Measurements from ENCODE around the gene RBM38. TPM values are rescaled to one million over a fixed set of nuclear protein-coding genes. Genes with fewer than 3 reads are reported as not detected.
A peak's percentile ranks its signal among the peaks of the same experiment; 100 is the strongest.

RBM38 gene
- total and polyA plus RNA-seq, 9 of the 15 experiments (the other 6 are each of a cell fraction or from before 2014, with no cell fraction given) = 0.28 to 82.4 (median 33.2) TPM

DNA sequence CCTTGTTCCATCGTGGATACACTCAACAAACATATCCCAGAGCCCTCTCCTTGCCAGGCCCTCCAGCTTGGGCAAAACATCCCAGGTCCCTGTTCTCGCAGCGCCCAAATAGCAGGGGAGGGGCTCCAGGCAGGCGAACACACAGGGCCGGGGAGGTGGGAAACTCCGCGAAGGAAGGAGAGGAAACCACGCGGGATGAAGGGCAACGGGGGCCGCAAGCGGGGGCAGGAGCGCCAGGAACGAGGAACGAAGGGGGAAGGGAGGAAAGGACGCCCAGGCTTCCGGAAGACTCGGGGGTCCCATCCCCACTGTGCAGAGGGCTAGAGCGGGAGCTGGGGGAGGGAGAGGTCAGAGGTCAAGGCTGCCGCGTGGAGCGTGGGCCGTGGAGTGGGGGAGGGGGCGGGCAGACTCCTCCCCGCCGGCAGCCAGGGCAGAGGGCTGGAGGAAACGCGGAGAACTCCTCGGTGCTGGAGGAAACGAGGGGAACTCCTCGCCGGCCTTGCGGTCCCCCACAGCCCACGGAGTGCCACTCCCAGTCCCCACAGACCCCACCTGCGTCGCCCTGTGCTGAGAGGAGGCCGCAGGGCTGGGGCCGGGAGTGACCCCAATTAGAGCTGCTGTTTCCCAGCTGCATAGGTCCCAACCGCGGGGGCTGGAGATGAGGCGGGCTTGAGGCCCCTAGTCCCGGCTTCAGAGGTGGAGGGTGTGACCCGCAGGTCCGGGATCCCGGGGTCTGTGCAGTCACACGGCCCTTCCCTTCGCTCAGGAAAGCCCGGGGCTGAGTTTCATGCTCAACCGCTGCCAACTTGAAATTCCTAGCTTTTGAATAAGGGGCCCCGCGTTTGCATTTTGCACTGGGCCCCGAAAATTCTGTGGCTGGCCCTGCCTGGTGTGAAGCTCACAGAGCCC, 1.2 kb upstream of the RBM38 start (continued):
- no peak for TF ChIP-seq ZNF12 (CRISPR knock-in tag; IDR thresholded peaks at IDR 0.05)
- TF ChIP-seq, protein P1, sequence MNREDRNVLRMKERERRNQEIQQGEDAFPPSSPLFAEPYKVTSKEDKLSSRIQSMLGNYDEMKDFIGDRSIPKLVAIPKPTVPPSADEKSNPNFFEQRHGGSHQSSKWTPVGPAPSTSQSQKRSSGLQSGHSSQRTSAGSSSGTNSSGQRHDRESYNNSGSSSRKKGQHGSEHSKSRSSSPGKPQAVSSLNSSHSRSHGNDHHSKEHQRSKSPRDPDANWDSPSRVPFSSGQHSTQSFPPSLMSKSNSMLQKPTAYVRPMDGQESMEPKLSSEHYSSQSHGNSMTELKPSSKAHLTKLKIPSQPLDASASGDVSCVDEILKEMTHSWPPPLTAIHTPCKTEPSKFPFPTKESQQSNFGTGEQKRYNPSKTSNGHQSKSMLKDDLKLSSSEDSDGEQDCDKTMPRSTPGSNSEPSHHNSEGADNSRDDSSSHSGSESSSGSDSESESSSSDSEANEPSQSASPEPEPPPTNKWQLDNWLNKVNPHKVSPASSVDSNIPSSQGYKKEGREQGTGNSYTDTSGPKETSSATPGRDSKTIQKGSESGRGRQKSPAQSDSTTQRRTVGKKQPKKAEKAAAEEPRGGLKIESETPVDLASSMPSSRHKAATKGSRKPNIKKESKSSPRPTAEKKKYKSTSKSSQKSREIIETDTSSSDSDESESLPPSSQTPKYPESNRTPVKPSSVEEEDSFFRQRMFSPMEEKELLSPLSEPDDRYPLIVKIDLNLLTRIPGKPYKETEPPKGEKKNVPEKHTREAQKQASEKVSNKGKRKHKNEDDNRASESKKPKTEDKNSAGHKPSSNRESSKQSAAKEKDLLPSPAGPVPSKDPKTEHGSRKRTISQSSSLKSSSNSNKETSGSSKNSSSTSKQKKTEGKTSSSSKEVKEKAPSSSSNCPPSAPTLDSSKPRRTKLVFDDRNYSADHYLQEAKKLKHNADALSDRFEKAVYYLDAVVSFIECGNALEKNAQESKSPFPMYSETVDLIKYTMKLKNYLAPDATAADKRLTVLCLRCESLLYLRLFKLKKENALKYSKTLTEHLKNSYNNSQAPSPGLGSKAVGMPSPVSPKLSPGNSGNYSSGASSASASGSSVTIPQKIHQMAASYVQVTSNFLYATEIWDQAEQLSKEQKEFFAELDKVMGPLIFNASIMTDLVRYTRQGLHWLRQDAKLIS (CRISPR knock-in tag; IDR thresholded peaks at IDR 0.05) = no peak; the same call in 1 of the 2 replicates
- TF ChIP-seq ZNF197 (CRISPR knock-in tag; IDR thresholded peaks at IDR 0.05; ENCODE audit: low read depth) = no peak
- no peak for TF ChIP-seq EWSR1 (IDR thresholded peaks at IDR 0.05; ENCODE audit: borderline replicate concordance, low read depth, partially characterized antibody)
- no peak for TF ChIP-seq PHB (CRISPR knock-in tag; IDR thresholded peaks at IDR 0.05)
- peak; percentile 6; the same call in 1 of the 2 replicates for TF ChIP-seq ELF1 (tag; IDR thresholded peaks at IDR 0.05)
- TF ChIP-seq, protein P2, sequence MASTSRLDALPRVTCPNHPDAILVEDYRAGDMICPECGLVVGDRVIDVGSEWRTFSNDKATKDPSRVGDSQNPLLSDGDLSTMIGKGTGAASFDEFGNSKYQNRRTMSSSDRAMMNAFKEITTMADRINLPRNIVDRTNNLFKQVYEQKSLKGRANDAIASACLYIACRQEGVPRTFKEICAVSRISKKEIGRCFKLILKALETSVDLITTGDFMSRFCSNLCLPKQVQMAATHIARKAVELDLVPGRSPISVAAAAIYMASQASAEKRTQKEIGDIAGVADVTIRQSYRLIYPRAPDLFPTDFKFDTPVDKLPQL (IDR thresholded peaks at IDR 0.05; ENCODE audit: extremely low read depth, insufficient read length) = no peak
- no peak for TF ChIP-seq SNIP1 (IDR thresholded peaks at IDR 0.05; ENCODE audit: low read depth)
- peak; percentile 50 for TF ChIP-seq TBP (optimal IDR thresholded peaks at IDR 0.05; ENCODE audit: low read depth, low read length)
- no peak for TF ChIP-seq ARID2 (IDR thresholded peaks at IDR 0.05)
- no peak for TF ChIP-seq ZNF212 (CRISPR knock-in tag; IDR thresholded peaks at IDR 0.05)
- TF ChIP-seq, protein P3, sequence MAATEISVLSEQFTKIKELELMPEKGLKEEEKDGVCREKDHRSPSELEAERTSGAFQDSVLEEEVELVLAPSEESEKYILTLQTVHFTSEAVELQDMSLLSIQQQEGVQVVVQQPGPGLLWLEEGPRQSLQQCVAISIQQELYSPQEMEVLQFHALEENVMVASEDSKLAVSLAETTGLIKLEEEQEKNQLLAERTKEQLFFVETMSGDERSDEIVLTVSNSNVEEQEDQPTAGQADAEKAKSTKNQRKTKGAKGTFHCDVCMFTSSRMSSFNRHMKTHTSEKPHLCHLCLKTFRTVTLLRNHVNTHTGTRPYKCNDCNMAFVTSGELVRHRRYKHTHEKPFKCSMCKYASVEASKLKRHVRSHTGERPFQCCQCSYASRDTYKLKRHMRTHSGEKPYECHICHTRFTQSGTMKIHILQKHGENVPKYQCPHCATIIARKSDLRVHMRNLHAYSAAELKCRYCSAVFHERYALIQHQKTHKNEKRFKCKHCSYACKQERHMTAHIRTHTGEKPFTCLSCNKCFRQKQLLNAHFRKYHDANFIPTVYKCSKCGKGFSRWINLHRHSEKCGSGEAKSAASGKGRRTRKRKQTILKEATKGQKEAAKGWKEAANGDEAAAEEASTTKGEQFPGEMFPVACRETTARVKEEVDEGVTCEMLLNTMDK (IDR thresholded peaks at IDR 0.05; ENCODE audit: borderline replicate concordance, insufficient read depth, low read depth, low read length, poor library complexity, severe bottlenecking) = no peak
- TF ChIP-seq ATF1 (CRISPR knock-in tag; IDR thresholded peaks at IDR 0.05) = no peak
- TF ChIP-seq ATF1 (tag; IDR thresholded peaks at IDR 0.05) = peak; percentile 66
- TF ChIP-seq ZNF316 (IDR thresholded peaks at IDR 0.05) = no peak
- TF ChIP-seq BMI1 (IDR thresholded peaks at IDR 0.05; ENCODE audit: low read length) = no peak
- TF ChIP-seq MECOM (CRISPR knock-in tag; IDR thresholded peaks at IDR 0.05) = no peak
- TF ChIP-seq CBFA2T2 (conservative IDR thresholded peaks at IDR 0.05) = 0 out of 2 replicates have a peak, but pooled peaks have one; percentile 15
- TF ChIP-seq FOXP1 (CRISPR knock-in tag; IDR thresholded peaks at IDR 0.05) = peak; percentile 60
- TF ChIP-seq, protein P4, sequence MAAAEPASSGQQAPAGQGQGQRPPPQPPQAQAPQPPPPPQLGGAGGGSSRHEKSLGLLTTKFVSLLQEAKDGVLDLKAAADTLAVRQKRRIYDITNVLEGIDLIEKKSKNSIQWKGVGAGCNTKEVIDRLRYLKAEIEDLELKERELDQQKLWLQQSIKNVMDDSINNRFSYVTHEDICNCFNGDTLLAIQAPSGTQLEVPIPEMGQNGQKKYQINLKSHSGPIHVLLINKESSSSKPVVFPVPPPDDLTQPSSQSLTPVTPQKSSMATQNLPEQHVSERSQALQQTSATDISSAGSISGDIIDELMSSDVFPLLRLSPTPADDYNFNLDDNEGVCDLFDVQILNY (CRISPR knock-in tag; IDR thresholded peaks at IDR 0.05) = no peak
- peak; percentile 27; the same call in 1 of the 2 replicates for TF ChIP-seq GTF2A2 (tag; IDR thresholded peaks at IDR 0.05)
